A549 (cell line): ENCODE data around the gene CNTN5. TPM values are rescaled to one million over a fixed set of nuclear protein-coding genes. Genes with fewer than 3 reads are reported as not detected.

Source experiments
- ATAC-seq, 2 experiments: fragments of 200-7000 bp in 1 of 2; fragments of >200 bp in 1 of 2; cut with Nextera tagmentation in 1 of 2; cut with Tn5 transposase in 1 of 2; 3 replicates each; pipeline versions ENCODE4 v1.8.0 to v1.9.1; 2018 to 2020; ENCODE audit warnings: mild to moderate bottlenecking in 1 of 2, moderate library complexity in 1 of 2
- CTCF ChIA-PET: fragments of 300-600 bp; sonication (Branson Sonifier 250); formaldehyde crosslinking; extraction: SDS; loops from one replicate; lab custom pipeline; 2021; ENCODE audit warnings: antibody characterized with exemption, inconsistent platforms; lab: Yijun Ruan, JAX
- POLR2A ChIA-PET: fragments of 350-600 bp; formaldehyde crosslinking; extraction: SDS; loops from one replicate; lab custom pipeline; 2021; ENCODE audit warnings: antibody characterized with exemption, inconsistent platforms; lab: Yijun Ruan, JAX
- DNase-seq, 2 experiments: peaks; one replicate each; pipeline versions ENCODE4 v3.0.0 to v3.0.0-alpha.2; 2011 to 2016; ENCODE audit warnings: low read depth in 1 of 2, low spot score in 1 of 2
- FAIRE-seq: peaks from 2 replicates; lab custom pipeline; 2011; peaks lifted over from hg19 to GRCh38; lab: Jason Lieb, UNC
- H3K27ac ChIP-seq, 2 experiments: fragments of >200 bp; sonication (Bioruptor Twin); formaldehyde crosslinking; 3 replicates each; pipeline ENCODE4 v1.5.1; 2016 to 2017
- H3K4me1 ChIP-seq: fragments of >200 bp; sonication (Bioruptor Twin); formaldehyde crosslinking; 3 replicates; pipeline ENCODE4 v1.6.1; 2016
- H3K4me2 ChIP-seq: fragments of >200 bp; sonication (Bioruptor Twin); formaldehyde crosslinking; 3 replicates; pipeline ENCODE4 v1.6.1; 2016
- H3K4me3 ChIP-seq: fragments of >200 bp; sonication (Bioruptor Twin); formaldehyde crosslinking; 3 replicates; pipeline ENCODE4 v1.5.1; 2016
- H3K9me3 ChIP-seq: fragments of >200 bp; sonication (Bioruptor Twin); formaldehyde crosslinking; 3 replicates; pipeline ENCODE4 v1.6.1; 2016
- ATOH8 ChIP-seq: fragments of 250-450 bp; sonication (Bioruptor Pico); IDR thresholded peaks from 2 replicates; pipeline ENCODE4 v1.5.0; 2020; ENCODE audit warnings: low read depth, mild to moderate bottlenecking, moderate library complexity
- CBX2 ChIP-seq: fragments of 200-600 bp; sonication (generic); IDR thresholded peaks from 2 replicates; pipeline ENCODE4 v1.6.1; 2016; ENCODE audit warnings: low read depth, mild to moderate bottlenecking, borderline replicate concordance
- CBX8 ChIP-seq: fragments of 200-600 bp; sonication (generic); IDR thresholded peaks from 2 replicates; pipeline ENCODE4 v1.6.1; 2016
- E2F6 ChIP-seq: IDR thresholded peaks from 2 replicates; pipeline ENCODE4 v1.6.1; 2012; ENCODE audit warnings: low read depth, borderline replicate concordance
- EHF ChIP-seq: fragments of 250-450 bp; sonication (Bioruptor Pico); IDR thresholded peaks from 2 replicates; pipeline ENCODE4 v1.5.0; 2020; ENCODE audit warnings: mild to moderate bottlenecking
- ELK1 ChIP-seq: fragments of 150-350 bp; IDR thresholded peaks from 2 replicates; pipeline ENCODE4 v1.6.1; 2014; ENCODE audit warnings: low read depth, mild to moderate bottlenecking, low read length
- FOSL2 ChIP-seq, 2 experiments: fragments of 450-650 bp in 1 of 2; fragments of >200 bp in 1 of 2; sonication (Bioruptor Twin) in 1 of 2; formaldehyde crosslinking; IDR thresholded peaks; 2 replicates each; pipeline versions ENCODE4 v1.5.0 to v1.6.1; 2016 to 2020; ENCODE audit warnings: mild to moderate bottlenecking in 1 of 2, moderate library complexity in 1 of 2
- HES2 ChIP-seq: fragments of >200 bp; sonication (Bioruptor Twin); formaldehyde crosslinking; IDR thresholded peaks from 2 replicates; pipeline ENCODE4 v1.6.1; 2016
- HEYL ChIP-seq: fragments of 250-450 bp; sonication (Bioruptor Pico); IDR thresholded peaks from 2 replicates; pipeline ENCODE4 v1.8.0; 2021; ENCODE audit warnings: mild to moderate bottlenecking, moderate library complexity
- HMGXB4 ChIP-seq: fragments of 250-450 bp; sonication (Bioruptor Pico); IDR thresholded peaks from 2 replicates; pipeline ENCODE4 v1.5.0; 2021; ENCODE audit warnings: mild to moderate bottlenecking, moderate library complexity, borderline replicate concordance
- HOXA7 ChIP-seq: fragments of 250-450 bp; sonication (Bioruptor Pico); IDR thresholded peaks from 2 replicates; pipeline ENCODE4 v1.5.0; 2020; ENCODE audit warnings: mild to moderate bottlenecking, moderate library complexity
- JUN ChIP-seq, 2 experiments: fragments of >200 bp; sonication (Bioruptor Twin); formaldehyde crosslinking; IDR thresholded peaks; 2 replicates in 1 of 2; 3 replicates in 1 of 2; pipeline ENCODE4 v1.6.1; 2016 to 2017
- JUNB ChIP-seq: fragments of >200 bp; sonication (Bioruptor Twin); formaldehyde crosslinking; IDR thresholded peaks from 2 replicates; pipeline ENCODE4 v1.6.1; 2016
- MYC ChIP-seq: IDR thresholded peaks from 2 replicates; pipeline ENCODE4 v1.6.1; 2012; ENCODE audit warnings: mild to moderate bottlenecking, inconsistent platforms, low read length, improper control_type of control experiment, borderline replicate concordance
- NFE2L2 ChIP-seq: fragments of 150-350 bp; conservative IDR thresholded peaks from 2 replicates; pipeline ENCODE4 v1.6.1; 2014; ENCODE audit warnings: low read length
- NR3C1 ChIP-seq: fragments of >200 bp; sonication (Bioruptor Twin); formaldehyde crosslinking; IDR thresholded peaks from 3 replicates; pipeline ENCODE4 v1.6.1; 2017
- RARB ChIP-seq: fragments of 250-450 bp; sonication (Bioruptor Pico); IDR thresholded peaks from 2 replicates; pipeline ENCODE4 v1.8.0; 2021; ENCODE audit warnings: mild to moderate bottlenecking, moderate library complexity
- RCOR1 ChIP-seq: fragments of 150-350 bp; IDR thresholded peaks from 2 replicates; pipeline ENCODE4 v1.6.1; 2014; ENCODE audit warnings: antibody characterized with exemption, low read length, low read depth
- REST ChIP-seq: fragments of 200-600 bp; sonication (generic); IDR thresholded peaks from 2 replicates; pipeline ENCODE4 v1.6.1; 2016; ENCODE audit warnings: antibody characterized with exemption, mild to moderate bottlenecking, moderate library complexity
- RFX5 ChIP-seq: fragments of 450-650 bp; IDR thresholded peaks from 2 replicates; pipeline ENCODE4 v1.7.1; 2014; ENCODE audit warnings: antibody characterized with exemption, mild to moderate bottlenecking, moderate library complexity
- ZC3H11A ChIP-seq: fragments of 450-650 bp; IDR thresholded peaks from 2 replicates; pipeline ENCODE4 v1.6.1; 2014; ENCODE audit warnings: antibody characterized with exemption, mild to moderate bottlenecking
- ZFP36 ChIP-seq: fragments of 450-650 bp; IDR thresholded peaks from 2 replicates; pipeline ENCODE4 v1.6.1; 2014; ENCODE audit warnings: borderline replicate concordance; ENCODE audit not compliant: partially characterized antibody
- ZNF302 ChIP-seq: fragments of 250-450 bp; sonication (Bioruptor Pico); IDR thresholded peaks from 2 replicates; pipeline ENCODE4 v1.9.0; 2021; ENCODE audit warnings: inconsistent platforms, mild to moderate bottlenecking, moderate library complexity
- ZSCAN20 ChIP-seq: fragments of 250-450 bp; sonication (Bioruptor Pico); IDR thresholded peaks from 2 replicates; pipeline ENCODE4 v1.8.0; 2022; ENCODE audit warnings: mild to moderate bottlenecking, moderate library complexity
- WGBS: methylation state at CpG from one replicate; pipeline ENCODE4 v1.1.6; 2017; ENCODE audit errors: missing lambda C conversion rate; 5-methylcytosine and 5-hydroxymethylcytosine counted together
- polyA plus RNA-seq, 4 experiments: library from polyadenylated mRNA; depleted of rRNA in 3 of 4; stranded (reverse); fragments of >200 nt; fragmentation: RNase III in 1 of 4; extraction: RNeasy Plus Mini Kit Qiagen cat#74134 plus additional on column Dnase treatment in 1 of 4; gene quantifications; 2 replicates in 3 of 4; 3 replicates in 1 of 4; pipeline ENCODE4 v1.2.3, GENCODE V29; 2011 to 2017

CNTN5 gene
- polyA plus RNA-seq, 2 of the 4 experiments (the other 2 are of a cell fraction), result 0.08 TPM; not detected in 1

- POLR2A ChIA-PET, result no interaction called here
- 20% methylated on average over 1 of the region's 1 CpG for WGBS
- ATAC-seq (no peak), DNase-seq (no peak), FAIRE-seq (no peak)
- H3K4me3 ChIP-seq, result no peak overlapping the region
- no peak overlapping the region for H3K4me2 ChIP-seq
- no peak for TF ChIP-seq NR3C1
- no peak for TF ChIP-seq JUN (IDR thresholded peaks at IDR 0.05)
- no peak for TF ChIP-seq ELK1
- TF ChIP-seq CBX2, result no peak
- TF ChIP-seq RFX5, result no peak
- no peak for TF ChIP-seq RCOR1
- no peak for TF ChIP-seq JUNB
- TF ChIP-seq REST, result no peak
- no peak for TF ChIP-seq E2F6
- TF ChIP-seq HES2, result no peak
- no peak for TF ChIP-seq CBX8
- no peak for TF ChIP-seq ZSCAN20 (CRISPR knock-in tag)
- TF ChIP-seq HOXA7 (CRISPR knock-in tag), result no peak
- TF ChIP-seq ZC3H11A, result no peak
- no peak for TF ChIP-seq EHF (CRISPR knock-in tag)
- CTCF ChIA-PET, result no interaction called here
- H3K4me1 ChIP-seq, result no peaks in the 10 kb centered on the region
- H3K27ac ChIP-seq, result no peak overlapping the region
- H3K9me3 ChIP-seq, result no peaks in the 10 kb centered on the region
Observed at GRCh38 chr11:99197477-99197876, 176.7 kb downstream of the CNTN5 start.

GRCh38 chr11:99198215-99198614, 177.5 kb downstream of the CNTN5 start:
- no peak overlapping the region for H3K4me2 ChIP-seq
- DNase-seq, result no peak
- no peak for FAIRE-seq
- no peak for ATAC-seq
- 40% methylated on average over 3 of the region's 3 CpGs for WGBS
- no peak overlapping the region for H3K4me3 ChIP-seq
- no peak overlapping the region for H3K27ac ChIP-seq
- TF ChIP-seq ZC3H11A (no peak), ZSCAN20 (CRISPR knock-in tag) (no peak), JUN (IDR thresholded peaks at IDR 0.05) (no peak), RFX5 (no peak), NFE2L2 (no peak), E2F6 (no peak), ATOH8 (CRISPR knock-in tag) (no peak), ZFP36 (no peak), RCOR1 (no peak), HOXA7 (CRISPR knock-in tag) (no peak), ZNF302 (CRISPR knock-in tag) (no peak), HMGXB4 (CRISPR knock-in tag) (no peak), MYC (no peak), FOSL2 (IDR thresholded peaks at IDR 0.05) (no peak), FOSL2 (CRISPR knock-in tag; IDR thresholded peaks at IDR 0.05) (no peak), HES2 (no peak), HEYL (no peak), RARB (CRISPR knock-in tag) (no peak)
- POLR2A ChIA-PET, result no interaction called here
- H3K9me3 ChIP-seq, result no peaks in the 10 kb centered on the region
- CTCF ChIA-PET, result no interaction called here
- H3K4me1 ChIP-seq, result no peaks in the 10 kb centered on the region
